ENCODE data around the gene CFAP299.

CFAP299 gene

GRCh38 chr4:80446664-80447063 is 111.1 kb downstream of the CFAP299 start:
- H4K91ac ChIP-seq (ENCODE audit: low read depth, low read length) = no peak overlapping the region
- no peak overlapping the region for H3K9ac ChIP-seq (ENCODE audit: low read length)
- no peak overlapping the region for H2AK5ac ChIP-seq (ENCODE audit: low read length)
- no peak overlapping the region for H4K12ac ChIP-seq (ENCODE audit: low read depth, low read length)
- no peaks in the 10 kb centered on the region for H3K79me1 ChIP-seq (ENCODE audit: low read length)
- WGBS (ENCODE audit: extremely low coverage, insufficient coverage, insufficient read length) = no CpG with 5 or more reads among the region's 1 CpG
- no peaks in the 10 kb centered on the region for H3K4me1 ChIP-seq (ENCODE audit: control insufficient read depth in 1 of 2, insufficient read depth in 2 of 2, low read length in 2 of 2)
- H3K23ac ChIP-seq (ENCODE audit: low read length) = no peak overlapping the region
- no peak overlapping the region for H3K27ac ChIP-seq (ENCODE audit: low read depth, low read length)
- H3K36me3 ChIP-seq (ENCODE audit: control insufficient read depth in 1 of 2, insufficient read depth in 2 of 2, low read length in 2 of 2) = no peaks in the 10 kb centered on the region
- H3K4ac ChIP-seq (ENCODE audit: low read depth, low read length) = no peak overlapping the region
- H2AFZ ChIP-seq (ENCODE audit: insufficient read depth, low read length, poor library complexity) = no peak overlapping the region
- H3K4me3 ChIP-seq (ENCODE audit: low read depth, low read length) = no peak overlapping the region
- H2BK5ac ChIP-seq (ENCODE audit: low read depth, low read length, poor library complexity) = no peak overlapping the region
- H4K8ac ChIP-seq (ENCODE audit: low read depth, low read length) = no peak overlapping the region
- peak in 1 of 2 donors; percentile 87 for DNase-seq
- H3K9me3 ChIP-seq (ENCODE audit: insufficient read depth, low read depth, low read length) = no peaks in the 10 kb centered on the region
- H3K27me3 ChIP-seq (ENCODE audit: insufficient read depth, low read length) = no peaks in the 10 kb centered on the region
- H3K4me2 ChIP-seq (ENCODE audit: low read length) = no peak overlapping the region
- no peak overlapping the region for H3K14ac ChIP-seq (ENCODE audit: low read length)
- H3K79me2 ChIP-seq (ENCODE audit: control insufficient read depth, insufficient read depth, low read length, poor library complexity) = no peaks in the 10 kb centered on the region
- H2BK120ac ChIP-seq (ENCODE audit: insufficient read depth, low read length, poor library complexity) = no peak overlapping the region
- no peak overlapping the region for H3K18ac ChIP-seq (ENCODE audit: low read length)
- no peak overlapping the region for H2BK12ac ChIP-seq (ENCODE audit: low read length)

GRCh38 chr4:80447493-80447892 is 112.0 kb downstream of the CFAP299 start:
- H3K14ac ChIP-seq (ENCODE audit: low read length) = no peak overlapping the region
- H2AK5ac ChIP-seq (ENCODE audit: low read length) = no peak overlapping the region
- no peaks in the 10 kb centered on the region for H3K27me3 ChIP-seq (ENCODE audit: insufficient read depth, low read length)
- H3K4me3 ChIP-seq (ENCODE audit: low read depth, low read length) = no peak overlapping the region
- no peak overlapping the region for H3K23ac ChIP-seq (ENCODE audit: low read length)
- no peak overlapping the region for H2BK12ac ChIP-seq (ENCODE audit: low read length)
- no peak overlapping the region for H3K4ac ChIP-seq (ENCODE audit: low read depth, low read length)
- H3K36me3 ChIP-seq (ENCODE audit: control insufficient read depth in 1 of 2, insufficient read depth in 2 of 2, low read length in 2 of 2) = no peaks in the 10 kb centered on the region
- no peaks in the 10 kb centered on the region for H3K79me2 ChIP-seq (ENCODE audit: control insufficient read depth, insufficient read depth, low read length, poor library complexity)
- no CpG with 5 or more reads among the region's 9 CpGs for WGBS (ENCODE audit: extremely low coverage, insufficient coverage, insufficient read length)
- no peak overlapping the region for H4K91ac ChIP-seq (ENCODE audit: low read depth, low read length)
- H3K4me1 ChIP-seq (ENCODE audit: control insufficient read depth in 1 of 2, insufficient read depth in 2 of 2, low read length in 2 of 2) = no peaks in the 10 kb centered on the region
- H3K4me2 ChIP-seq (ENCODE audit: low read length) = no peak overlapping the region
- H3K9me3 ChIP-seq (ENCODE audit: insufficient read depth, low read depth, low read length) = no peaks in the 10 kb centered on the region
- no peak overlapping the region for H2AFZ ChIP-seq (ENCODE audit: insufficient read depth, low read length, poor library complexity)
- H3K27ac ChIP-seq (ENCODE audit: low read depth, low read length) = no peak overlapping the region
- no peak overlapping the region for H4K8ac ChIP-seq (ENCODE audit: low read depth, low read length)
- H2BK120ac ChIP-seq (ENCODE audit: insufficient read depth, low read length, poor library complexity) = no peak overlapping the region
- DNase-seq = no peak
- no peak overlapping the region for H3K18ac ChIP-seq (ENCODE audit: low read length)
- H2BK5ac ChIP-seq (ENCODE audit: low read depth, low read length, poor library complexity) = no peak overlapping the region
- no peak overlapping the region for H4K12ac ChIP-seq (ENCODE audit: low read depth, low read length)
- no peaks in the 10 kb centered on the region for H3K79me1 ChIP-seq (ENCODE audit: low read length)
- H3K9ac ChIP-seq (ENCODE audit: low read length) = no peak overlapping the region

- no peak overlapping the region for H3K27ac ChIP-seq (ENCODE audit: low read depth, low read length)
- H3K27me3 ChIP-seq (ENCODE audit: insufficient read depth, low read length) = no peaks in the 10 kb centered on the region
- H3K9ac ChIP-seq (ENCODE audit: low read length) = no peak overlapping the region
- H3K79me2 ChIP-seq (ENCODE audit: control insufficient read depth, insufficient read depth, low read length, poor library complexity) = no peaks in the 10 kb centered on the region
- no peak overlapping the region for H3K23ac ChIP-seq (ENCODE audit: low read length)
- no peak overlapping the region for H4K12ac ChIP-seq (ENCODE audit: low read depth, low read length)
- WGBS (ENCODE audit: extremely low coverage, insufficient coverage, insufficient read length) = no CpG with 5 or more reads among the region's 1 CpG
- no peaks in the 10 kb centered on the region for H3K4me1 ChIP-seq (ENCODE audit: control insufficient read depth in 1 of 2, insufficient read depth in 2 of 2, low read length in 2 of 2)
- H2BK12ac ChIP-seq (ENCODE audit: low read length) = no peak overlapping the region
- no peak overlapping the region for H3K18ac ChIP-seq (ENCODE audit: low read length)
- no peak overlapping the region for H3K4ac ChIP-seq (ENCODE audit: low read depth, low read length)
- no peak overlapping the region for H2AFZ ChIP-seq (ENCODE audit: insufficient read depth, low read length, poor library complexity)
- H3K9me3 ChIP-seq (ENCODE audit: insufficient read depth, low read depth, low read length) = no peaks in the 10 kb centered on the region
- H3K79me1 ChIP-seq (ENCODE audit: low read length) = no peaks in the 10 kb centered on the region
- H4K8ac ChIP-seq (ENCODE audit: low read depth, low read length) = no peak overlapping the region
- H2AK5ac ChIP-seq (ENCODE audit: low read length) = no peak overlapping the region
- H3K4me3 ChIP-seq (ENCODE audit: low read depth, low read length) = no peak overlapping the region
- H4K91ac ChIP-seq (ENCODE audit: low read depth, low read length) = no peak overlapping the region
- H3K36me3 ChIP-seq (ENCODE audit: control insufficient read depth in 1 of 2, insufficient read depth in 2 of 2, low read length in 2 of 2) = no peaks in the 10 kb centered on the region
- no peak overlapping the region for H3K4me2 ChIP-seq (ENCODE audit: low read length)
- H3K14ac ChIP-seq (ENCODE audit: low read length) = no peak overlapping the region
- no peak overlapping the region for H2BK5ac ChIP-seq (ENCODE audit: low read depth, low read length, poor library complexity)
- peak in 1 of 2 donors; percentile 3 for DNase-seq
- no peak overlapping the region for H2BK120ac ChIP-seq (ENCODE audit: insufficient read depth, low read length, poor library complexity)
Measured at GRCh38 chr4:80448056-80448455, 112.5 kb downstream of the CFAP299 start.

GRCh38 chr4:80452055-80452454 is 116.5 kb downstream of the CFAP299 start:
- no peak overlapping the region for H4K12ac ChIP-seq (ENCODE audit: low read depth, low read length)
- no peak overlapping the region for H2AFZ ChIP-seq (ENCODE audit: insufficient read depth, low read length, poor library complexity)
- no peaks in the 10 kb centered on the region for H3K9me3 ChIP-seq (ENCODE audit: insufficient read depth, low read depth, low read length)
- H2BK12ac ChIP-seq (ENCODE audit: low read length) = no peak overlapping the region
- no peaks in the 10 kb centered on the region for H3K79me2 ChIP-seq (ENCODE audit: control insufficient read depth, insufficient read depth, low read length, poor library complexity)
- H3K36me3 ChIP-seq (ENCODE audit: control insufficient read depth in 1 of 2, insufficient read depth in 2 of 2, low read length in 2 of 2) = no peaks in the 10 kb centered on the region
- DNase-seq = no peak
- no peak overlapping the region for H3K4ac ChIP-seq (ENCODE audit: low read depth, low read length)
- no peak overlapping the region for H3K4me2 ChIP-seq (ENCODE audit: low read length)
- H3K27ac ChIP-seq (ENCODE audit: low read depth, low read length) = no peak overlapping the region
- no peaks in the 10 kb centered on the region for H3K27me3 ChIP-seq (ENCODE audit: insufficient read depth, low read length)
- H4K8ac ChIP-seq (ENCODE audit: low read depth, low read length) = no peak overlapping the region
- no peak overlapping the region for H2AK5ac ChIP-seq (ENCODE audit: low read length)
- H3K4me1 ChIP-seq (ENCODE audit: control insufficient read depth in 1 of 2, insufficient read depth in 2 of 2, low read length in 2 of 2) = peaks cover 6 to 7% of the 10 kb centered on the region in 2 experiments
- H2BK5ac ChIP-seq (ENCODE audit: low read depth, low read length, poor library complexity) = no peak overlapping the region
- no peak overlapping the region for H3K9ac ChIP-seq (ENCODE audit: low read length)
- no CpG with 5 or more reads among the region's 2 CpGs for WGBS (ENCODE audit: extremely low coverage, insufficient coverage, insufficient read length)
- no peak overlapping the region for H3K18ac ChIP-seq (ENCODE audit: low read length)
- no peak overlapping the region for H3K14ac ChIP-seq (ENCODE audit: low read length)
- H3K23ac ChIP-seq (ENCODE audit: low read length) = no peak overlapping the region
- no peak overlapping the region for H4K91ac ChIP-seq (ENCODE audit: low read depth, low read length)
- H2BK120ac ChIP-seq (ENCODE audit: insufficient read depth, low read length, poor library complexity) = no peak overlapping the region
- H3K4me3 ChIP-seq (ENCODE audit: low read depth, low read length) = no peak overlapping the region
- peaks cover 8% of the 10 kb centered on the region for H3K79me1 ChIP-seq (ENCODE audit: low read length)
